Embryonic facial prominence (tissue), 1 donor: Measurements from ENCODE around the gene HPSE.
"Not testable (repeated sequence)": the region's sequence is repeated elsewhere in the genome, so short reads cannot be mapped to it uniquely, and the experiment has no call there.

Source experiments
- DNase-seq: peaks from one replicate; pipeline ENCODE4 v3.0.0-alpha.2; 2016; ENCODE audit errors: extremely low spot score

HPSE gene

GRCh38 chr4:83331956-83332355, 2.7 kb downstream of the HPSE start:
- DNase-seq, result no peak

- DNase-seq, result no peak
Observed at GRCh38 chr4:83329521-83330110, 5.0 kb downstream of the HPSE start.

- DNase-seq, result no peak
Observed at GRCh38 chr4:83328521-83329187, 6.0 kb downstream of the HPSE start.

GRCh38 chr4:83326546-83326945, 8.1 kb downstream of the HPSE start:
- no peak for DNase-seq

- not testable (repeated sequence) for DNase-seq
Observed at GRCh38 chr4:83325306-83325705, 9.3 kb downstream of the HPSE start.

- DNase-seq, result no peak
Observed at GRCh38 chr4:83323136-83323535, 11.5 kb downstream of the HPSE start.

- DNase-seq, result no peak
Observed at GRCh38 chr4:83320548-83320947, 14.1 kb downstream of the HPSE start.

- DNase-seq, result no peak
Observed at GRCh38 chr4:83318666-83319065, 16.0 kb downstream of the HPSE start.

GRCh38 chr4:83317671-83318070, 17.0 kb downstream of the HPSE start:
- no peak for DNase-seq

- DNase-seq, result no peak
Observed at GRCh38 chr4:83316459-83317165, 18.0 kb downstream of the HPSE start.

- DNase-seq, result no peak
Observed at GRCh38 chr4:83315341-83315870, 19.2 kb downstream of the HPSE start.

- no peak for DNase-seq
Observed at GRCh38 chr4:83308672-83309071, 26.0 kb downstream of the HPSE start.

GRCh38 chr4:83307920-83308319, 26.7 kb downstream of the HPSE start:
- DNase-seq, result no peak

- no peak for DNase-seq
Observed at GRCh38 chr4:83305187-83305586, 29.5 kb downstream of the HPSE start.

GRCh38 chr4:83297548-83298260, 36.9 kb downstream of the HPSE start:
- no peak for DNase-seq

- DNase-seq, result no peak
Observed at GRCh38 chr4:83293305-83294046, 41.2 kb downstream of the HPSE start.

GRCh38 chr4:83290059-83290774, 44.4 kb downstream of the HPSE start:
- not testable (repeated sequence) for DNase-seq

GRCh38 chr4:83288381-83288780, 46.3 kb downstream of the HPSE start:
- not testable (repeated sequence) for DNase-seq

GRCh38 chr4:83285055-83285407, 49.6 kb downstream of the HPSE start:
- no peak for DNase-seq

GRCh38 chr4:83284193-83285054, 50.2 kb downstream of the HPSE start, which contains the start of gene COQ2:
COQ2 (minus strand) TSS chr4:83284798; CDS start chr4:83284764, 34 bp downstream.
- peak; percentile 83 for DNase-seq
